Ishikawa (cell line): Measurements from ENCODE around the gene SPAG5.

Experiments
- CEBPB ChIP-seq: IDR thresholded peaks from 2 replicates; pipeline ENCODE4 v1.6.1; 2012
- CREB1 ChIP-seq: IDR thresholded peaks from 2 replicates; pipeline ENCODE4 v1.6.1; 2012; ENCODE audit warnings: low read depth
- FOXM1 ChIP-seq: IDR thresholded peaks from 2 replicates; pipeline ENCODE4 v1.6.1; 2012; ENCODE audit warnings: low read depth, borderline replicate concordance
- TAF1 ChIP-seq: IDR thresholded peaks from 2 replicates; pipeline ENCODE4 v1.6.1; 2012; ENCODE audit warnings: low read depth, mild to moderate bottlenecking
- USF1 ChIP-seq: IDR thresholded peaks from 2 replicates; pipeline ENCODE4 v1.6.1; 2012
- ZBTB7A ChIP-seq: IDR thresholded peaks from 2 replicates; pipeline ENCODE4 v1.6.1; 2012; ENCODE audit warnings: low read depth
- TF ChIP-seq, protein P1 (sequence below): IDR thresholded peaks from 2 replicates; pipeline ENCODE4 v1.6.1; 2012

DNA sequence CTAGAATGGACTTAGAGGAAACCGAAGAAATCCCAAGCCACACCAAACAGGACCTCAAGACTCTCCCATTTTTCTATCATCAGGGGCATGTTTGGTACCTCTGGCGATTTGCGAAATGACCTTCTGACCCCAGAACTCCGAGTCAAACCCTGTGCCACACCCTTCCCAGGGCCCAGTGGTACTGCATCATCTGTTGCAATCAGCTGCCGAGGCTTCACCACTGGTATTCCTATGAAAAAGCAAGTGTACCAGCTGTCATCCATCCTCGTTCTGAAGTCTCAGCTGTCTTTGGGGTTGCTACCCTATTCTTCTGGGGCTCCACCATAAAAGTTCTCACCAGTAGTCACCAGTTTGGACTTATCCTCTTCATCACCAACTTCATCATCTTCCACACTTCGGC lies 17.5 kb upstream of the SPAG5 start:
- no peak for TF ChIP-seq TAF1
- TF ChIP-seq FOXM1: no peak
- no peak for TF ChIP-seq USF1
- no peak for TF ChIP-seq CREB1
- no peak for TF ChIP-seq ZBTB7A
- no peak for TF ChIP-seq CEBPB
- TF ChIP-seq, protein P1, sequence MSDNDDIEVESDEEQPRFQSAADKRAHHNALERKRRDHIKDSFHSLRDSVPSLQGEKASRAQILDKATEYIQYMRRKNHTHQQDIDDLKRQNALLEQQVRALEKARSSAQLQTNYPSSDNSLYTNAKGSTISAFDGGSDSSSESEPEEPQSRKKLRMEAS: no peak
